RCC 7860 (cell line): ENCODE data around the gene NRG3.
"Not testable (repeated sequence)": the region's sequence is repeated elsewhere in the genome, so short reads cannot be mapped to it uniquely, and the experiment has no call there.

Source experiments
- DNase-seq: peaks from one replicate; pipeline ENCODE4 v3.0.0-alpha.2; 2015; ENCODE audit warnings: low spot score
- FAIRE-seq: peaks from 2 replicates; lab custom pipeline; 2012; peaks lifted over from hg19 to GRCh38; lab: Jason Lieb, UNC

The NRG3 gene

GRCh38 chr10:82643601-82644000 is 768.6 kb downstream of the NRG3 start:
- FAIRE-seq = no peak

DNA sequence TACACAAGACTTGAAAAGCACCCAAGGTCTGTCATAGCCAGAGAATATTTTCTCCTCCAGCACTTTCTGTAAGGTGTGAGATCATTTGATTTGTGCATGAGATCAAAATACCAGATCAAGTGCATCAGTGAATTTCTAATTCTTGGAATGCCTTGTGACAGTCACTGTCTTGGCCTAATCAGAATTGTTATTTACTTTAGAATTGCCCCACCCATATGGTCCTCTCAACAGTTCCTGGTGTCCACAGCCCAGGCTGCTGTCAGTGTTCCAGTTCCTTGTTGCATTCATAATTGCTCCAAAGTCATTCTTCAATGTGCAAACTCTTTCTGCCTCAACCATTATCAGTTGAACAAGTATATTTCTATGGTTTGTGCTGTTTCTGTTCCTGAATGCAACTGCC is 770.2 kb downstream of the NRG3 start:
- FAIRE-seq = no peak
- DNase-seq = no peak

More at GRCh38 chr10:82643601-82644000, 768.6 kb downstream of the NRG3 start:
- no peak for DNase-seq

DNA sequence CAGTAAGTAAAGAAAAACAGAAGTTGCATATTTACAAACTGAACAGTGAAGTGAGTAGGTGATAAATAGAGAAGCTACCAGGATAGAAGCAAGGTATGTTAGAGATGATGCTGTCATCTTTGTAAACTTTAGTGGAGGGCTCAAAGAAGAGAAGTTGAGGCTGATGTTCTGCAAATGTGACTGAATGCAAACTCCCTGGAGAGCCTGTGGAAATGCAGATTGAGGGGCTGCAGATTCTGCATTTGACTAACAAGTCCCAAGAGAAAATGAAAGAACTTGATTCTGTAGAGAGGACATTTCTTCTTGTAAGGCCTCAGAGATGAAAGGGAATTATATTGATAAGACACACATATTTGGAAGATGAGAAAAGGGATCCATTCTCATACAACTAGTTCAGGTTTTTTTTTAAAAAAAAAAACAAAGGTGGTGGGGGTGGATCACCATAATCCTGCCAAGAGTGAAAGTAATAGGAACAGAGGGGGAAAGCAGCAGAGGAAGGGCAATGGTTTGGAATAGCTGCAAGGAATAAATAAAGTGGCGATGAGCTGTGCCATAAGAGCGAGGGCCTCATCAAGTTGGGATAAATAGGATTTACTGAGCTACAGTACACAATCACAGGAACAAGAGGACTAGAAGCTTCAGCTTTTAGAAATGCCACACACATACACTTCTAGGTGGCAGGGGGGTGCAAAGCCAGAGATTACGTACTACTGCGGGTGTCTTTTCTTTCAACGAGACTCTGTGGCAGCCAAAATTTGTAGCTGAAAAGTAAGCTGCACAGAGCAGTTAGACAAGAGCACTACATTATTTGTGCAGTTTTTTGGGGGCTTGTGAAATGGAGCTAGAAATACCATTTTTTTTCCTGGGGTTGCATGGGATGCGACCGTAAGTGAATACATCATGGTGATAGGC is 778.5 kb downstream of the NRG3 start:
- no peak for FAIRE-seq
- DNase-seq = no peak

DNA sequence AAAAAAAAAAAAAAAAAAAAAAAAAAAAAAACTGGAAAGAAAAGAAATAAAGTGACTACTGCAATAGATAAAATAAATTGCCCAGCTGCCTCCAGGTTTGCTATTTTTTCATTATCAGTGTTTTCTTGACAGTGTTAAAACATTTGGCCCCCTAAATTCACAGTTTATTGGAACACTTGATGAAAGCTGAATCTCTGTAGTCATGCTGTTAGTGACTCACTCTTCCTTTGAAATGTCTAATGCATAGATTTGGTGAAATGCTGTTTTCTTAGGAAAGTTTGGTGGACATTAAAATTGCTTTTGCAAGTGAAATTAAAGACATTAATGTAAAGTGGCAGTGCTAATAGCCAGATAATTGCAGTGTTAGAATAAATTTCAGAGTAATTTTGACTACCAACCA is 785.2 kb downstream of the NRG3 start:
- FAIRE-seq = no peak

GRCh38 chr10:82660986-82661385 is 786.0 kb downstream of the NRG3 start:
- DNase-seq (no peak), FAIRE-seq (no peak)

More for the DNA sequence above, 785.2 kb downstream of the NRG3 start:
- no peak for DNase-seq

GRCh38 chr10:82661701-82662100 is 786.7 kb downstream of the NRG3 start:
- no peak for FAIRE-seq
- no peak for DNase-seq

DNA sequence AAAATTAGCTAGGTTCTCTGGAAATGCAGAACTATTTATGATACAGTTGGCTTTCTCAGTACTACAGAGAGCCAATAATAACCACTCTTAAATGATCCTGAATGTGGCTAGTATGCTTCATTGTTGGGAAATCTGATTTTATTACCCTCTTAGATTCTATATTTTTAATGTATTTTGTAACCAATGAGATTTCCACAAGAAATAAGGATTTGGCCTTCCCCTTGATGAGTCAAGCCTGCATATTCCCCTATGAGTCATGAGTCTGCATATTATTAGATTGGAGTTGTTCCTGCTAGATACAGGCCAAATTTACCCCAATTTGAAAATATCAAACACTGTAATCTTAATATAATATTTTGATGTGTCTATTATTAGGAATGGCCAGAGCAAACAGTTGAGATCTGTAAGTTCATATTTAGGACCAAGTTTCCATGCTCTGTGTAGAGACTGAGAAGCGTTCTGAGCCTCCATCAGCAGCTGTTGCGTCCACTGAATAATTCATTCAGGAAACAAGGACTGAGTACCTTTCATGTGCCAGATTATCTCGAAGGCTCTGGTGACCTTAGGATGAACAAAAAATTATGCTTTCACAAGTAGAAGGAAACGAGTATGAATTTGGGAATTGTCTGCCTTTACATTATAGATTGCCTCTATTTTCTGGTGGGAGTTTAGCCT is 793.4 kb downstream of the NRG3 start:
- FAIRE-seq = no peak

DNA sequence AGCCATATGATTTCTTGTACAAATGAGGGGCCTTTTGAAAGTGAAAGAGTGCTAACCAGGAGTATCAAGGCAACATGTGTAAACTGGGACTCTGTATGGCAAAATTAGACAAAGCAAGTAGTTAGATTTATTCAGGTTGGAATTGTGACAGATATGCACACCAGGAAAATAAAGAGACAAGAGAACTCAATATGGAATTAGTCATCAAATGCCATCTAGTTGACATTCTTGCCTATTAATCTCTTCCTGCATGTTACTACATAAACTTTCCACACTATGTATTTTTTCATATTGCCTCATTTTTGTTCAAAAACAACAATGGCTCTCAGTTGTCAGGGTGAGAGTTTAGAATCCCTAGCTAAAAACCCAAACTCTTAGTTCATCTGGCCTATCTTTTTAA is 799.0 kb downstream of the NRG3 start:
- DNase-seq (no peak), FAIRE-seq (no peak)

More for the DNA sequence above, 793.4 kb downstream of the NRG3 start:
- DNase-seq = no peak

- DNase-seq, FAIRE-seq: not testable (repeated sequence)
Measured at GRCh38 chr10:82677932-82678331, 802.9 kb downstream of the NRG3 start.

DNA sequence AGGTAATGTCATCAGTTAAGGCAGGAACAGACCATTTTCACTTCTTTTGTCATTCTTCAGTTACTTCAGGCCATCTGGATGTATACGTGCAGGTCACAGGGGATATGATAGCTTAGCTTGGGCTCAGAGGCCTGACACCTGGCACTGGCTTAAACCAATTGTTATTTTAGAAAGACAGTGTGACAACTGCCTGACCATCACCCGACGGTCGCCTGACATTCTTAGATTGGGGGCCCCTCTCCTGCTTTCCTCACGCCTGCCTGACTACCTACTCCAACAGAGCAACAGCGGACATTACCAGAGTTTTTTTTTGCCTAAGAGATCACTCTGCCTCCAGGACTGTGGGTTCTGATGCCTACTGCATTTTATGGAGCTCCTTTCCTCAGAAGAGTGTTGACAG is 803.5 kb downstream of the NRG3 start:
- DNase-seq, FAIRE-seq: not testable (repeated sequence)

- DNase-seq = no peak
- no peak for FAIRE-seq
Measured at GRCh38 chr10:82680608-82681007, 805.6 kb downstream of the NRG3 start.

- DNase-seq = no peak
- no peak for FAIRE-seq
Measured at GRCh38 chr10:82683945-82684344, 809.0 kb downstream of the NRG3 start.

- no peak for DNase-seq
- FAIRE-seq = no peak
Measured at GRCh38 chr10:82685087-82685486, 810.1 kb downstream of the NRG3 start.

- no peak for DNase-seq
- no peak for FAIRE-seq
Measured at GRCh38 chr10:82691211-82691610, 816.2 kb downstream of the NRG3 start.

- FAIRE-seq (no peak), DNase-seq (no peak)
Measured at GRCh38 chr10:82692458-82692857, 817.5 kb downstream of the NRG3 start.

DNA sequence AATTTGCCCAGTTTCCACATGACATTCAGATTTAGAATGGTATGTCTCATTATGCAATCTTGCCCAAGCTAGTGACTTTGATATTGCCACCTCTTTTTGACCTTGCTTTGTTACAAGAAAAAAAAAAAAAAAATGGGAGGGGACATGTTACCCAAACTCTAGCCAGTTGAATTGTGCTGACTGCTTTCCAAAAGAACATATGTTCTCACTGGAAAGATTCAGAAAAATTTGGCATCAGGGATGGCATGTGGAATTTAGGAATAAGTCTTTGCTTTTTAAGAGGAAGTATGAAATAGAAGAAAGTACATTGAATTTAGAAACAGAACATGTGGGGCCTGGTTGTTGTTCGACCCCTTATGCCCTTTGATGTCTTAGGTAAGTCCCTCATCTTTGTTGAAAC is 846.8 kb downstream of the NRG3 start:
- DNase-seq (no peak), FAIRE-seq (no peak)

GRCh38 chr10:82722273-82722672 is 847.3 kb downstream of the NRG3 start:
- FAIRE-seq (no peak), DNase-seq (no peak)

DNA sequence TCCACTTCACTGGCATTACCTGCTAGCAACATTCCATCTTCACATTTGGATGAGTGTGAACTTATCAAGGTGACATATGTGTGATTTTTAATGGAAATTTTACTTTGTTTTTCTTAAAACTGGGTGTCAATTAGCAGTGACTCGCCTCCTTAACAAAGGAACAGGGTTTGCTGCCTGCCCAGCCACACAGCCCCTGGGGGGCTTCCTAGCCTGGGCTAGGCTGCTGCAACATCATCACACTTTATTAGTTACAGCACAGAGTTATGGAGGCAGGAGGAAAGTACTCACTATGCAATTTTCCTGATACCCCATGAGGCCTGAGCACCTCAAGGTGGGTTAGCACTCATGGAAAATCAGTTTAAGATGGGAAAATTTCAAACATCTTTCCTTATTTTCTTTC is 861.3 kb downstream of the NRG3 start:
- DNase-seq = no peak
- no peak for FAIRE-seq

- no peak for DNase-seq
- no peak for FAIRE-seq
Measured at GRCh38 chr10:82737549-82737948, 862.6 kb downstream of the NRG3 start.

- FAIRE-seq = no peak
- no peak for DNase-seq
Measured at GRCh38 chr10:82738592-82738991, 863.6 kb downstream of the NRG3 start.

- FAIRE-seq = peak; percentile 57
Measured at GRCh38 chr10:82742478-82742877, 867.5 kb downstream of the NRG3 start.

DNA sequence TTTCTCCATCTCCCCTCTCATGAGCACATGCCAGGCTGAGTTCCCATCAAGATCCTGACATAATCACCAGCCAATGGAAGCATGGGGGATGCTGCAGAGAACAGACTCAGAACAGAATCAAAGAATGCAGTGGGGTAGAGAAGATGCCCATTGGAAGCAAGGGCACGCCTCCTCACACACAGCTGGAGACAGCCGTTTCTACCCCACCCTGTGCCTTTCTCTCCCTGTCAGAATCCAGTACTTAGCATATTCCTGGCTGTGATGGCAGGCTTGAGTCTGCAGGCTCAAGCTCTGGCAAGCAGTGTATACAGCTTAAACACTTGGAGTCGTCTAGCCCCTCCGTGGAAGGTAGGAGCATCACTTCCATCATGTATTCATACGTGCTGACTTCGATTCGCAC is 867.9 kb downstream of the NRG3 start:
- DNase-seq (no peak), FAIRE-seq (no peak)

More at GRCh38 chr10:82742478-82742877, 867.5 kb downstream of the NRG3 start:
- DNase-seq = peak; percentile 74
